ENCODE measurements around the gene VSTM2L. TPM values are rescaled to one million over a fixed set of nuclear protein-coding genes. Genes with fewer than 3 reads are reported as not detected.

VSTM2L gene
- total RNA-seq, 1 donor from 2014 or later: not detected

DNA sequence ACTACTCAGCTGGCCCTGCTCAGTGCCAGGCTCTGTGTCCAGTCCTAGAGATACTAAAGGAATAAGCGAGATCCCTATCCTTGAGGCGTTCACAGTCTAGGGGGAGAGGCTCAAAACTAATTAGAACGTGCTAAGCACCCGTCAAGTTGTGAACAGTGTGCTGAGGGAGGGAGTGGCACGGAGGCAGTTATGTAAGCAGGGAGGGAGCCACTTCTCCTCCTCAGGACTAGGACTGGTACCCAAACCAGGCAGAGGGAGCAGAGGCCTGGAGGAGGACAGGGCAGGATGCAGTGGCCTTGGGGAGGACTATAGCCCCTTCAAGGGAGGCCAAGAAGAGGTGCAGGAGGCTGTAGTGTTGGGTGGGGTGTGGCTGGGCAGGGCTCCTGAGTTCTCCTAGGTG, 39.6 kb upstream of the VSTM2L start:
- H3K36me3 ChIP-seq: peaks cover 0 to 14% of the 10 kb centered on the region in 2 donors
- no peak for TF ChIP-seq POLR2AphosphoS5 (IDR thresholded peaks at IDR 0.05; ENCODE audit: insufficient read depth in 1 of 2, low read depth in 1 of 2)
- TF ChIP-seq, protein P1, sequence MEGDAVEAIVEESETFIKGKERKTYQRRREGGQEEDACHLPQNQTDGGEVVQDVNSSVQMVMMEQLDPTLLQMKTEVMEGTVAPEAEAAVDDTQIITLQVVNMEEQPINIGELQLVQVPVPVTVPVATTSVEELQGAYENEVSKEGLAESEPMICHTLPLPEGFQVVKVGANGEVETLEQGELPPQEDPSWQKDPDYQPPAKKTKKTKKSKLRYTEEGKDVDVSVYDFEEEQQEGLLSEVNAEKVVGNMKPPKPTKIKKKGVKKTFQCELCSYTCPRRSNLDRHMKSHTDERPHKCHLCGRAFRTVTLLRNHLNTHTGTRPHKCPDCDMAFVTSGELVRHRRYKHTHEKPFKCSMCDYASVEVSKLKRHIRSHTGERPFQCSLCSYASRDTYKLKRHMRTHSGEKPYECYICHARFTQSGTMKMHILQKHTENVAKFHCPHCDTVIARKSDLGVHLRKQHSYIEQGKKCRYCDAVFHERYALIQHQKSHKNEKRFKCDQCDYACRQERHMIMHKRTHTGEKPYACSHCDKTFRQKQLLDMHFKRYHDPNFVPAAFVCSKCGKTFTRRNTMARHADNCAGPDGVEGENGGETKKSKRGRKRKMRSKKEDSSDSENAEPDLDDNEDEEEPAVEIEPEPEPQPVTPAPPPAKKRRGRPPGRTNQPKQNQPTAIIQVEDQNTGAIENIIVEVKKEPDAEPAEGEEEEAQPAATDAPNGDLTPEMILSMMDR (IDR thresholded peaks at IDR 0.05): no peak
- TF ChIP-seq POLR2A (IDR thresholded peaks at IDR 0.05): no peak
- intact Hi-C loops (cut with DNase I): no loop called here

GRCh38 chr20:37864298-37864697, 38.6 kb upstream of the VSTM2L start:
- H3K36me3 ChIP-seq: peaks cover 0 to 14% of the 10 kb centered on the region in 2 donors
- TF ChIP-seq POLR2A (IDR thresholded peaks at IDR 0.05): no peak
- TF ChIP-seq, protein P1 (IDR thresholded peaks at IDR 0.05): no peak
- TF ChIP-seq POLR2AphosphoS5 (IDR thresholded peaks at IDR 0.05; ENCODE audit: insufficient read depth in 1 of 2, low read depth in 1 of 2): no peak
- no peak overlapping the region for H3K27ac ChIP-seq
- intact Hi-C loops (cut with DNase I): no loop called here
- H3K9me3 ChIP-seq: no peaks in the 10 kb centered on the region
- no peak overlapping the region for H3K4me3 ChIP-seq
- H3K4me1 ChIP-seq: no peaks in the 10 kb centered on the region
- no peak for DNase-seq (ENCODE audit: extremely low spot score in 2 of 2)
- H3K27me3 ChIP-seq: no peaks in the 10 kb centered on the region

More for the DNA sequence above, 39.6 kb upstream of the VSTM2L start:
- DNase-seq (ENCODE audit: extremely low spot score in 2 of 2): no peak
- Histone ChIP-seq H3K27me3 (no peaks in the 10 kb centered on the region), H3K27ac (no peak overlapping the region), H3K4me1 (no peaks in the 10 kb centered on the region), H3K4me3 (no peak overlapping the region), H3K9me3 (no peaks in the 10 kb centered on the region)

GRCh38 chr20:37866051-37866450, 36.9 kb upstream of the VSTM2L start:
- no peak for DNase-seq (ENCODE audit: extremely low spot score in 2 of 2)
- no peak overlapping the region for H3K4me3 ChIP-seq
- no peaks in the 10 kb centered on the region for H3K9me3 ChIP-seq
- H3K27ac ChIP-seq: no peak overlapping the region
- TF ChIP-seq, protein P1 (IDR thresholded peaks at IDR 0.05): no peak
- TF ChIP-seq POLR2AphosphoS5 (IDR thresholded peaks at IDR 0.05; ENCODE audit: insufficient read depth in 1 of 2, low read depth in 1 of 2): no peak
- TF ChIP-seq POLR2A (IDR thresholded peaks at IDR 0.05): no peak
- H3K36me3 ChIP-seq: peaks cover 0 to 9% of the 10 kb centered on the region in 2 donors
- intact Hi-C loops (cut with DNase I): no loop called here
- H3K27me3 ChIP-seq: no peaks in the 10 kb centered on the region
- no peaks in the 10 kb centered on the region for H3K4me1 ChIP-seq

DNA sequence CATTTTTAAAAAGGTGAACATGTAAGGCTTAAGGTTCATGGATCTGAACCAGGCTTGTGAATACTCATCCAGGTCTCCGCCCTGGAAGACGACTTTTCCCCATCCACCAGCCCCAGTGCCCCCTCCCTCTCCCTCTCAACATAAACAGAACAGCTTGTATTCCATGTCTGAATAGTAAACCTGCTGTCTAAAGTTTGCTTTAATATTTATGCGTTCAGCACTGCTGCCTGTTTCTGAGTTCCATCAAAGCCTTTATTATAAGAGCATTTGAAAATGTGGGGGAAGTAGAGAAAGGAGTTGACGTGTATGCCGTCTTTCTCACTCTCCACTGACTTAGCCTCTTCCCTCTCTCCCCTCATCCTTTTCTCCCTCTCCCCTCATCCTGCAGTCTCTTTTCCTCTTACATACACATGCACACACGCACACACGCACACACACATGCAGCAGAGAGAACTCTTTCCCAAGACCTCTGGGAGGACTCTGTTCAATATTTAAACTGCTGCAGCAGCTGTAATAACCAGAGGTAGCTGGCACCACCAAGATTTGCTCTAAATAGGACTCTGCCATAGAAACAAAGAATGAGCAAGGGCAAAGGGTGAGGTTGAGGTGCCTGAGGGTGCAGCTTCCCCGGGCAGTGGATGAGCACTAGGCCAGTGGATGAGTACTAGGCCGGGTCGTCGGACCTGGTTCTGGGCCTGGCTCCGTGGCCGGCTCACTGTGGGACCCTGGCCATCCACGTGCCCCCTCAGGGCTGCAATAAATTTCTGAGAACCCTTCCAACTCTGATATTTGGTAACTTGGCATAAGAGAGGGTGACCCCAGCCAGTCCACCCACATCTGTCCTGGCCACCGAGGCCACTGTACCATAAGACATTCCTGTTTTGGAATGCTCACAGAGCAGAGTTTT, 35.4 kb upstream of the VSTM2L start:
- peaks cover 0 to 5% of the 10 kb centered on the region in 2 donors for H3K36me3 ChIP-seq
- no peaks in the 10 kb centered on the region for H3K9me3 ChIP-seq
- TF ChIP-seq POLR2AphosphoS5 (IDR thresholded peaks at IDR 0.05; ENCODE audit: insufficient read depth in 1 of 2, low read depth in 1 of 2) (no peak), POLR2A (IDR thresholded peaks at IDR 0.05) (no peak)
- TF ChIP-seq, protein P1 (IDR thresholded peaks at IDR 0.05): no peak
- H3K27ac ChIP-seq: no peak overlapping the region
- no peaks in the 10 kb centered on the region for H3K4me1 ChIP-seq
- no peak overlapping the region for H3K4me3 ChIP-seq
- intact Hi-C loops (cut with DNase I): no loop called here
- H3K27me3 ChIP-seq: no peaks in the 10 kb centered on the region
- no peak for DNase-seq (ENCODE audit: extremely low spot score in 2 of 2)

GRCh38 chr20:37868851-37869333, 34.0 kb upstream of the VSTM2L start:
- no peaks in the 10 kb centered on the region for H3K9me3 ChIP-seq
- no peaks in the 10 kb centered on the region for H3K4me1 ChIP-seq
- TF ChIP-seq POLR2AphosphoS5 (IDR thresholded peaks at IDR 0.05; ENCODE audit: insufficient read depth in 1 of 2, low read depth in 1 of 2) (no peak), POLR2A (IDR thresholded peaks at IDR 0.05) (no peak)
- TF ChIP-seq, protein P1 (IDR thresholded peaks at IDR 0.05): no peak
- intact Hi-C loops (cut with DNase I): no loop called here
- no peak overlapping the region for H3K4me3 ChIP-seq
- H3K36me3 ChIP-seq: peaks cover 0 to 9% of the 10 kb centered on the region in 2 donors
- H3K27ac ChIP-seq: no peak overlapping the region
- no peaks in the 10 kb centered on the region for H3K27me3 ChIP-seq
- no peak for DNase-seq (ENCODE audit: extremely low spot score in 2 of 2)

All from vagina (tissue), 2 donors.